Activated CD8-positive, alpha-beta T cell treated with anti-CD3 and anti-CD28 coated beads, Interleukin-2, amount 10 ng/mL, durations not matched to agents 7 days and 5 days (primary cell): ENCODE results near the gene EMP2. TPM values are rescaled to one million over a fixed set of nuclear protein-coding genes. Genes with fewer than 3 reads are reported as not detected.

ENCODE experiments used
- ATAC-seq: fragments of 150-1000 bp; cut with Tn5 transposase; one replicate; pipeline ENCODE4 v1.10.0; 2021; ENCODE audit warnings: moderate library complexity
- CTCF ChIA-PET: fragments of 350-600 bp; sonication (Branson Sonifier 250); formaldehyde crosslinking; loops from one replicate; lab custom pipeline; 2021; ENCODE audit warnings: antibody characterized with exemption; lab: Charles Lee
- POLR2A ChIA-PET: fragments of 350-600 bp; sonication (Branson Sonifier 250); formaldehyde crosslinking; loops from one replicate; lab custom pipeline; 2021; ENCODE audit warnings: antibody characterized with exemption; lab: Charles Lee
- DNase-seq: peaks from one replicate; pipeline ENCODE4 v3.0.0-alpha.2; 2020
- H3K27ac Mint-ChIP-seq: one replicate; pipeline ENCODE4 v1.8.0; 2021; ENCODE audit warnings: mild to moderate bottlenecking, mixed read lengths
- H3K27me3 Mint-ChIP-seq: one replicate; pipeline ENCODE4 v1.8.0; 2021; ENCODE audit warnings: low read depth, mixed read lengths
- H3K36me3 Mint-ChIP-seq: one replicate; pipeline ENCODE4 v1.8.0; 2021; ENCODE audit warnings: low read depth, mixed read lengths
- H3K4me1 Mint-ChIP-seq: one replicate; pipeline ENCODE4 v1.8.0; 2021; ENCODE audit warnings: low read depth, mixed read lengths
- H3K4me3 Mint-ChIP-seq: one replicate; pipeline ENCODE4 v1.8.0; 2021; ENCODE audit warnings: mild to moderate bottlenecking, mixed read lengths
- H3K9me3 Mint-ChIP-seq: one replicate; pipeline ENCODE4 v1.8.0; 2022; ENCODE audit warnings: mixed read lengths; ENCODE audit not compliant: insufficient read depth
- total RNA-seq, 2 experiments: library from RNA; stranded (reverse); gene quantifications; one replicate each; pipeline ENCODE4 v1.2.3, GENCODE V29; 2021

The EMP2 gene
- total RNA-seq, 2 experiments from 2014 or later: not detected

DNA sequence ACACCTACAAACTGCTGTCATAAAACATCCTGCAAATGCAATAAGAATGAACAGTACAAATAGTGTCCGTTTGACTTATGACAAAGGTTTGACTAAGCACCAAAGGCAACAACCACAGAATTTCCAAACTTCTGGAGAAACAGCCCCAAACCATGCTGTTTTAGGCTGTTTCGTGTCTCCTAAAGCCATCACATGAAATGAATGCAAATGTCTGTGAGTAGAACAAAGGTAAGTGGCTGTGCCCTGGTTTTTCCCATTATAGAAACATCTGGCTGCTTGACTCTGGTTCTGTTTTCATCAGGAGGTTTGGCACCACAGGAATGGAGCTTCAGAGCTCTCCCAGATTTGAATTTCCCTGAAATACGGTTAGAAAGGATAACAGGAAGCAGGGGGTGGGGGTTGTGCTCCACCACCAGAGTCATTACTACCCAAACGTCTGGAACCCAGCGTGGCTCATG is 4.6 kb upstream of the EMP2 start:
- no peak overlapping the region for H3K27ac Mint-ChIP-seq
- H3K27me3 Mint-ChIP-seq: peaks cover 38% of the 10 kb centered on the region
- CTCF ChIA-PET: no interaction called here
- POLR2A ChIA-PET: no interaction called here
- ATAC-seq (no peak), DNase-seq (no peak)
- H3K9me3 Mint-ChIP-seq: no peaks in the 10 kb centered on the region
- no peak overlapping the region for H3K4me3 Mint-ChIP-seq
- H3K36me3 Mint-ChIP-seq: no peaks in the 10 kb centered on the region
- H3K4me1 Mint-ChIP-seq: peaks cover 2% of the 10 kb centered on the region

DNA sequence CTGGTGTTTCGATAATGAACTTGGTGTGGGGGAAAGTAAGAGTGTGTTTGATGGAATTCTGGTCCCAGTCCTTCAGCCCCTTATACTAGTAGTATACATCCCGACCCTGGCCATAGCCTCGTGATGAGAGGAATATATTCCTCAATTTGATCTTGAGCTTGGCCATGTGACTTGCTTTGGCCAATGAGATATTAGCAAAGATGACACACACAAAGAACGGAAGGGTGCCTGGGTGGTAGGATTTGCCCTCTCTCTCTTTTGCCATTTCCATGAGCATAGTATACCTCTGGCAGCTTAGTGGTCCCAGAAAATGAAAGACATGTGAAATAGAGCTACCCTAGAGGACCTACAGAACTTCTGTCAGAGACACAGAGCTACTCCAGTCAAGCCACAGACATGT is 2.9 kb upstream of the EMP2 start:
- Mint-ChIP-seq H3K27ac (no peak overlapping the region), H3K9me3 (no peaks in the 10 kb centered on the region), H3K4me1 (peaks cover 2% of the 10 kb centered on the region), H3K4me3 (no peak overlapping the region), H3K36me3 (no peaks in the 10 kb centered on the region), H3K27me3 (peaks cover 42% of the 10 kb centered on the region)
- CTCF ChIA-PET: no interaction called here
- ATAC-seq (no peak), DNase-seq (no peak)
- POLR2A ChIA-PET: no interaction called here

DNA sequence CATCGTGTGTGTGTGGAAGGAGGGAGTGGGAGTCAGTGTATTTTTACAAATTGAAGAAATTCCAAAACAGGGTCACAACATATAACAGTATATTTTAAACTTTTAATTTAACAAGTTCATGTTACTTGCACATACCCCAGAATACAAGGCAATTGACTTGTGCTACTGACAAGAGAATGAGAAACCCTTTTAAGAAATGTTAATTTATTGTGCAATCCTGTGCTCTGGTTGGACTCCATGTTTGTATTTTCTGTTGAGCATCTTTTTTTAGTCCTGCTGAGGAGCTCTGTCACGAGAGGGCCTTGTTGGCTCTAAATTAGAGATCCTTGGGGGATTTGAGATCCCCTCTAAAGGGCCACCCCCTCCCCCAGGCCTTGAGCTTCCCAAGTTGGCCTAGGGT is 1.1 kb upstream of the EMP2 start:
- H3K27ac Mint-ChIP-seq: no peak overlapping the region
- peaks cover 2% of the 10 kb centered on the region for H3K4me1 Mint-ChIP-seq
- POLR2A ChIA-PET: no interaction called here
- H3K27me3 Mint-ChIP-seq: peaks cover 42% of the 10 kb centered on the region
- ATAC-seq: no peak
- no peaks in the 10 kb centered on the region for H3K9me3 Mint-ChIP-seq
- H3K36me3 Mint-ChIP-seq: no peaks in the 10 kb centered on the region
- H3K4me3 Mint-ChIP-seq: no peak overlapping the region
- CTCF ChIA-PET: no interaction called here
- DNase-seq: no peak

DNA sequence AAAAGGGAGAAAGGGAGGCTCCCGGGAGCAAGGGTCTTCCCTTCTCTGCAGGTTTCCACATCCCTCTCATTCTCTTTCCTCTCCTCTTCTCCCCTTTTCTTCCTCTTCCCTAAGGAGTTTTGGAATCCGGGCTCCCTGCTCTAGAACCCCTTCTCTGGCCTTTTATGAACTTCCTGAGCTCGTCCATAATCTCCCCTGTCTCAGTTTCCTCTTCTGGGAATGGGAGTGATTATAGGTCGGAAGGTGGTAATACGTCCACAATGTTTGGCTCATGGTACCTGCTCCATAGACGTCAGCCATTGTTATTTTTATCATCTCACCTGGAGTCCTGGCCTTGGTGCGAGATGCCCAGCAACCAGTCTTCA is 467 bp upstream of the EMP2 start:
- H3K27ac Mint-ChIP-seq: no peak overlapping the region
- peaks cover 2% of the 10 kb centered on the region for H3K4me1 Mint-ChIP-seq
- no peak for DNase-seq
- ChIA-PET CTCF (no interaction called here), POLR2A (no interaction called here)
- H3K4me3 Mint-ChIP-seq: no peak overlapping the region
- no peaks in the 10 kb centered on the region for H3K9me3 Mint-ChIP-seq
- H3K36me3 Mint-ChIP-seq: no peaks in the 10 kb centered on the region
- H3K27me3 Mint-ChIP-seq: peaks cover 42% of the 10 kb centered on the region
- ATAC-seq: no peak

DNA sequence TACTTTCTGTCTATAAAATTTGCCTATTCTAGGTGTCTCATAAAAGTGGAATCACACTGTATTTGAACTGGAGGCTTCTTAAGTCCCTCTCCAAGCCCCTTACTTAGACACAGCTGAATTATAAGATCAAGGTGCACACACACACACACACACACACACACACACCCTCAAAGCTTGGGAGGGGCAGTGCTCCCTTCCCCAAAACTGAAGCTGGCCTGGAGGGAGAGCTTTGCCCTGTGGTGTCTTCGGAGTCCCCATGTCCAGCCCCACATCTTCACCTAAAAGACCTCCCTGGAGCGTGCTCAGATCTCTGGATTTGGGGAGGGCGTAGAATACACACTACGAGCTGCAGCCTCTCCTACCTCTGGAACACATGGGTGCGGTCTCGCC is 828 bp downstream of the EMP2 start:
- H3K27ac Mint-ChIP-seq: no peak overlapping the region
- peaks cover 42% of the 10 kb centered on the region for H3K27me3 Mint-ChIP-seq
- H3K4me1 Mint-ChIP-seq: peaks cover 2% of the 10 kb centered on the region
- POLR2A ChIA-PET: no interaction called here
- H3K4me3 Mint-ChIP-seq: no peak overlapping the region
- ATAC-seq: no peak
- DNase-seq: no peak
- no peaks in the 10 kb centered on the region for H3K9me3 Mint-ChIP-seq
- no peaks in the 10 kb centered on the region for H3K36me3 Mint-ChIP-seq
- CTCF ChIA-PET: no interaction called here

DNA sequence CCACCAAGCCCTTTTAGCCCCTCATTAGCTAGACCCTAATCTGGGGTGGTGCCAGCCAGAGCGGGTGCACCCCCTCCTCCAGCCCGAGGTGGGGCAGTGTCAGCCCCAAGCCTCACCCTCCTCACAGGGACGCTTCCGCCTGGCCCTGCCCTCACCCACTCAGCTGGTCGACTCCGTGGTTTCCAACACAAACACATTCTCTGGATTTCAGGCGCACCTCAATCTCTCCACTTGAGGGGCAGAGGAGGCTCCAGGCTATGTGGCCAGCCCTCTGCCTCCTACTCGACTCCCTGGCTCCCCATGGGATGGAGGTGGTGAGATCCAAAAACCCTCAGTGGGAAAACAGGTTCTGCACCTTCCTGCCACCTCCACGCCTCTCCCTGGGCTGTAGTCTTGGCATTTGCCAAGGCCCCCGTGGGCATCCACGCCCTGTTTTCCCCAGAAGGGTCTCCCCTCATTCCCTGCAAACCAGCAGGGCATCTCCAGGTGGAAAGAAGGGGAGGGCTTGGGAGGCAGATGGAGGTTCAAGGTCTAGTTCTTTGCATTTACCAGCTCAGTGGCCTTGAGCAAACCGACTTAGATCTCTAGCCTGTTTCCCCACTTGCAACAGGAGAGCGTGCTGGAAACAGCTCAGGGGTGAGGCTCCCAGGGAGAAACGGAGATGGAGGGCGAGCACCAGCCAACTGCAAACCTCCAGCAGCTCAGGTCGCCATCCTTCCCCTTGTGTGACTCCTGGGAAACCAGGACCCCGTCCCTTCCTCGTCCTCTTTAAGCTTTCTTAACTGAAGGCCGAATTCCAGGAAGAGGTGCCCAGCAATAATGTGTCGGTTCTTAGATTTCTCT is 1.7 kb downstream of the EMP2 start:
- ATAC-seq (no peak), DNase-seq (no peak)
- peaks cover 2% of the 10 kb centered on the region for H3K4me1 Mint-ChIP-seq
- no peak overlapping the region for H3K4me3 Mint-ChIP-seq
- no peak overlapping the region for H3K27ac Mint-ChIP-seq
- H3K27me3 Mint-ChIP-seq: peaks cover 41% of the 10 kb centered on the region
- ChIA-PET CTCF (no interaction called here), POLR2A (no interaction called here)
- no peaks in the 10 kb centered on the region for H3K9me3 Mint-ChIP-seq
- no peaks in the 10 kb centered on the region for H3K36me3 Mint-ChIP-seq

DNA sequence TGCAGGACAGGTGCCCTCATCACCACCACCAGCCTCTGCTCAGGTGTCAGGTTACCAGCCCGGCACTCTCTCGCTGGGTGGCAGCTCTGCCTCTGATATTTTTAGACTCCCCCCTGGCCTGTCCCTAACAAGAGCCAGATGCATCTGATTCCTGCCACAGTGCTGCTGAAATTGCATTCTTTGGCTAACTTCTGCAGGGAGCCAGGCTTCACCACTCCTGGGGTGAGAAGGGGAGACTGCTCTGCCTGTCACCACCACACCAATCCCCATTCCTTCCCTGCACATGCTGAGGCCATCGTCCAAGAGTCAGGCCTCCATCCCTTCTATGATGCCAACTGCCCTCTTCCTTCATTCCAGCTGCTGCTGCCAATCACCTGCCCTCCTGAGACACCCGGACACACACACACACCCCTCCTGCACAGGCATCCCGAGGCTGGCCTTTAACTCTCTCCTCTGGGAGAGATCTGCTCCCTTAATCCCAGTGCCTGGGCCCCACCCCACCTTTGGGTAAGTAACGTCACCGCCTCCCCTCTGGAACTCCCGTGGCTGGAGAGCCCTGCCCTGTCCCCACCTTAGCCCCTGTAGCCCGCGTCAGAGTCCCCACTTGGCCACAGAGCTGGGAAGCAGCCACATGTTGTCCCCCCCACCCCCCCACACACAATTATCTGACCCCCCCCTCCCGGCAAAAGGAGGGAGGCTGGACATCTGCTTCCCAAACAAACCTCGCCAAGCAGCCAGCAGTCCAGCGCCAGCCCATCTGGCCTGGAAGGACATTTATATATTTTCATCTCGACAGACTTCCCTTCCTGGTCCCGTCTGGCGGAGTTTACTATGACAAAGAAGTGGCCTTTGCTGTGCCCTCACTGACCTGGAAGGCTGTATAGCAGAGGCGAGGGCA is 2.8 kb downstream of the EMP2 start:
- H3K4me3 Mint-ChIP-seq: no peak overlapping the region
- H3K27ac Mint-ChIP-seq: no peak overlapping the region
- H3K9me3 Mint-ChIP-seq: no peaks in the 10 kb centered on the region
- CTCF ChIA-PET: no interaction called here
- H3K36me3 Mint-ChIP-seq: no peaks in the 10 kb centered on the region
- H3K27me3 Mint-ChIP-seq: peaks cover 31% of the 10 kb centered on the region
- H3K4me1 Mint-ChIP-seq: peaks cover 2% of the 10 kb centered on the region
- POLR2A ChIA-PET: no interaction called here
- DNase-seq (no peak), ATAC-seq (no peak)

DNA sequence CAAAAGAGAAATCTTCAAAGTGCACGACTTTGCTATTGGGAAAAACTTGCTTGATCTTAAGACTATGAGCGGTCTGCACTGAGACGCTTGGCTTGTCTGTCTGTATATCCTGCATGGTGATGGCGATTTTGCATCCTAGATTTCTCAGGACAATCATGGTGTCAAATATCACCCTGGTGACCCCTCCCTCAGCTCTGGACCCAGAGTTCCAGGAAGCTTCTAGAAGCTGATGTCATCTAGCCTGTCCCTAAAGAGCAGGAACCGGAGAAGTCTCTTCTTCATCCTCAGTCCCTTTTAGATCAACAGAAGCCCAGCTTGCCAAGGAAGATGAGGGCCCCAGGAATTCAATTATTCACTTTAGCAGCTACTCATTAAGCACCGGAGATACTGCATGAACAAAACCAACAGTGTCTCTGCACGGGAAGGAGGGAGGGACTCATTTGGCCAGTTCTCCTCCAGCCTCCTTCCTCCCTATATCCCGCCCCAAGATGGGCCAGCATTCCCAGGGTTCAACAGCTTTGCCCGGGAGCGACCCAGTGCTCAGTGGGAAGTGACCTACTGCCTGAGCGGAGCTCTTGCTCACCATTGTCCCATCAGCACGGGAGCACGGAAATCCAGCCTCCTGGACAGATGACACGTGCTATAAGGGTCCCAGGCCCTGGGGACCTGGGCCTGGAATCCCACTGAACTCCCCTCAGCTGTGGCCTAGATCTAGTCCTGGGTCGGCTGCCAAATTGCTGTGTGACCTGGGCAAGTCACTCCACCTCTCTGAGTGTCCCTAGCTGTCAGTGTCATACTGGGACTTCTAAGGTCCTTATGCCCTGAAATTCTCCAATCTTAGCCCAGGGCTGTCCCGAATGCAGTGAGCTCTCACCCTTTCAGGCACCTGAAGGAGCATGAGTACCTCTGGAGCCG is 3.8 kb downstream of the EMP2 start:
- POLR2A ChIA-PET: no interaction called here
- H3K4me3 Mint-ChIP-seq: no peak overlapping the region
- ATAC-seq (no peak), DNase-seq (no peak)
- no peak overlapping the region for H3K27ac Mint-ChIP-seq
- no peaks in the 10 kb centered on the region for H3K36me3 Mint-ChIP-seq
- peaks cover 24% of the 10 kb centered on the region for H3K27me3 Mint-ChIP-seq
- no peaks in the 10 kb centered on the region for H3K9me3 Mint-ChIP-seq
- peaks cover 2% of the 10 kb centered on the region for H3K4me1 Mint-ChIP-seq
- CTCF ChIA-PET: no interaction called here

DNA sequence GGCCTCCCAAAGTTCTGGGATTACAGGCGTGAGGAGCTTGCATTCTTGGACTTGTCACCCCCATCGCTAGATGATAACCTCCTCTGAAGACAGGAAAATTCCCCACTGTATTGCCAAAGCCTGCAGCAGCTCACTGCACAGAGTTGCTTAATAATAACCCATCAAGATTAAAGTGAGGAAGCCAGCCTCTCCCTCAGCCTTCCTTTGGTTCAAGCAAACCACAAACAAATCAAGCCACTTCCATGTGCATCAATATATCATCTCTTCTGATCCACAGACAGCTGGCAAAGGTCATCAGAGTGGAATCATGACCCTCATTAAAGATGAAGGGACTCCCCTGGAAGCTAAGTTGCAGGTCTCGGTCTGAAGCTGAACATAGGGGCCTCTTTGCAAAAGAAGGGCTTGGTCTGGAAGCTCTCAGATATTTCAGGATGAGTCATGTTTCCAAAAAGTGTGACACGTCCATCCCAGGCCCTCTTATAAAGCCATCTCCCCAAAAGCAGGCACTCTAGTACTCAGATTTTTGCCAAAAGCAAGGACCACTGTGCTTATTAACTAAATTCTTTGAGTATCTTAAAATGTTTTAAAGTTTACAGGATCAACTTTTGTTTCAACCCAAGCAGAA is 4.8 kb downstream of the EMP2 start:
- DNase-seq (no peak), ATAC-seq (no peak)
- no peaks in the 10 kb centered on the region for H3K36me3 Mint-ChIP-seq
- H3K27ac Mint-ChIP-seq: no peak overlapping the region
- CTCF ChIA-PET: no interaction called here
- H3K4me3 Mint-ChIP-seq: no peak overlapping the region
- POLR2A ChIA-PET: interaction anchor here (0.7 kb wide), 1 partner anchor 56 kb away, joined by 3 read pairs; no protein-coding TSS in a partner anchor
- no peaks in the 10 kb centered on the region for H3K9me3 Mint-ChIP-seq
- no peaks in the 10 kb centered on the region for H3K4me1 Mint-ChIP-seq
- H3K27me3 Mint-ChIP-seq: peaks cover 16% of the 10 kb centered on the region

DNA sequence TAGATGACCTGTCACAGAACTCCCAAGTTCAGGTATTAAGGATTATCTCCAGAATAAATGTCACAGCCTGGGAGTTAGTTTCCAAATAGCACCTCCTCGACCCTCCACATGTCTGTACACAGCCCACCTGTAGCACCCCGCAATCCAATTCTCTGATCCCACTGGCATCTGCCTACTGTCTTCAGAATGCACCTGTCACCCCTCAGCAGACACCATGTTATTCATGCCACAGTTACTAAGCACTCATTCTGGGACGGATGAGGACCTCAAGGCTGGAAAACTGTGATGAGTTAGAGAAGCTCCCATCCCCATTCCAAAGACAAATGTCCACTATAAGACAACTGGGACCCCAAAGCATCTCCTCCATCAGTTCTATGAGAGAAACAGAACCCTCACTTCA is 7.8 kb downstream of the EMP2 start:
- Mint-ChIP-seq H3K4me1 (no peaks in the 10 kb centered on the region), H3K36me3 (no peaks in the 10 kb centered on the region), H3K27me3 (peaks cover 2% of the 10 kb centered on the region), H3K27ac (no peak overlapping the region), H3K4me3 (no peak overlapping the region), H3K9me3 (no peaks in the 10 kb centered on the region)
- ATAC-seq (no peak), DNase-seq (no peak)
- POLR2A ChIA-PET: no interaction called here
- CTCF ChIA-PET: no interaction called here

DNA sequence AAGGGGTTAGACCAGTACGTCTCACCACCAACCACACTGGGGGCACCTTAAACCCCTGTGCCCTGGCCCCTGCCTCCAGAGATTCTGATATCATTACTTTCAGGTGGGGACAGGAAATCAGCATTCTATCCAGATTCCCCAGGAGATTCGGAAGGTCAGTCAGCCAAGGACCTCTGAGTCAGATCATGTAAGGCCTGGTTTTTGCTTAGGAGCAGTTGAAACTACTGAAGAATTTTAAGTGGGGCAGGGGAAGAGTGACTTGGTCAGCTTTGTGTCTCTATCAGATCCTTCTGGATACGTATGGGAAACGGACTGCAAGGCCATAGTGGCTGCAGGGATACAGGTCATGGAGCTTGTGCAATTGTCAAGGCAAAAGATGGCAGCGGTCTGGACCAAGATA is 9.0 kb downstream of the EMP2 start:
- Mint-ChIP-seq H3K27ac (no peak overlapping the region), H3K27me3 (peaks cover 4% of the 10 kb centered on the region), H3K4me3 (no peak overlapping the region), H3K9me3 (no peaks in the 10 kb centered on the region), H3K36me3 (no peaks in the 10 kb centered on the region), H3K4me1 (no peaks in the 10 kb centered on the region)
- CTCF ChIA-PET: no interaction called here
- POLR2A ChIA-PET: no interaction called here
- ATAC-seq (no peak), DNase-seq (no peak)
